ENCODE measurements around the gene TCP1. TPM values are rescaled to one million over a fixed set of nuclear protein-coding genes. Genes with fewer than 3 reads are reported as not detected.

Gene TCP1
- total and polyA plus RNA-seq, 2 of the 8 experiments (the other 6 are each of a cell fraction or from before 2014, with no cell fraction given), result 117 to 348 TPM

DNA sequence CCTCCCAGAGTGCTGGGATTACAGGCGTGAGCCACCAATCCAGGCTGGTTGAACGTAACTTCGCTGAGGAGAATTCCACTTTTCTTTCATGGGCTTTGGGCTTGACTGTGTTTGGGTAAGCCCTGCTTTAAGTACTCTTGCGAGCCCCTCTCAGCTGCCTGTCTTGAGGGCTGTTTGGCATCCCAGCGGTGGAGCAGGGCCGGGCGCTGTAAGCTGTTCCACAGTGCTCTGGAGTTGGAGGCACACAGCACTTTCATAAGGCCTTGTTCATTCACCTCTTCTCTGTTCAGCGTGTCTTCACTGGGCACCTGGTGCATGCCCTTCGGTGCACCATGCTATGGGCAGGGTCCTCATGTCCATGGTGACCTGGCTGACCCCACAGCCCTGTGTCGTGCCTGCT lies 32.3 kb upstream of the TCP1 start (continued):
- TF ChIP-seq CBX5 (IDR thresholded peaks at IDR 0.05; ENCODE audit: low read depth, low read length) (no peak), SIN3A (conservative IDR thresholded peaks at IDR 0.05 in 1 of 2, IDR thresholded peaks at IDR 0.05 in 1 of 2; ENCODE audit: low read depth in 1 of 2, low read length in 2 of 2) (no peak), ASH2L (IDR thresholded peaks at IDR 0.05; ENCODE audit: low read length) (no peak), RNF2 (IDR thresholded peaks at IDR 0.05; ENCODE audit: borderline replicate concordance, low read depth, low read length, missing control alignments, poor library complexity, severe bottlenecking) (no peak), SUZ12 (IDR thresholded peaks at IDR 0.05; ENCODE audit: low read length) (no peak), RFX5 (IDR thresholded peaks at IDR 0.05; ENCODE audit: borderline replicate concordance, low read depth, low read length) (no peak)
